Amygdala (tissue), 56 donors: ENCODE data around the gene HLA-B.
A peak's percentile ranks its signal among the peaks of the same experiment; 100 is the strongest.
"Not testable (repeated sequence)": the region's sequence is repeated elsewhere in the genome, so short reads cannot be mapped to it uniquely, and the experiment has no call there.

Experiments used
- DNase-seq, 56 donors: peaks; one replicate each; lab custom pipeline; 2025; lab: John Stamatoyannopoulos, UW

HLA-B gene

GRCh38 chr6:31356946-31357466, at the start of gene HLA-B:
Gene HLA-B, minus strand, starts transcription at chr6:31357179. Its CDS starts 21 bp downstream, at chr6:31357158.
- DNase-seq, result peak in 49 of 56 donors; percentile 8 to 82 (median 53)

GRCh38 chr6:31405996-31406395, 49.0 kb upstream of the HLA-B start:
- DNase-seq, result no peak

GRCh38 chr6:31404061-31404364, 47.0 kb upstream of the HLA-B start:
- DNase-seq, result not testable (repeated sequence)

GRCh38 chr6:31403283-31404060, 46.5 kb upstream of the HLA-B start, which contains the start of gene MICA:
Gene MICA, plus strand, starts transcription at chr6:31403595. Its CDS starts 38 bp downstream, at chr6:31403633.
- peak in 50 of 56 donors; percentile 9 to 83 (median 52) for DNase-seq

- DNase-seq, result peak in 18 of 56 donors; percentile 1 to 53 (median 9)
Measured at GRCh38 chr6:31402324-31403282, 45.6 kb upstream of the HLA-B start.

GRCh38 chr6:31401403-31401802, 44.4 kb upstream of the HLA-B start:
- DNase-seq, result no peak

- peak in 36 of 56 donors; percentile 4 to 57 (median 25) for DNase-seq
Measured at GRCh38 chr6:31400467-31401289, 43.7 kb upstream of the HLA-B start.

- DNase-seq, result peak in 51 of 56 donors; percentile 15 to 84 (median 57)
Measured at GRCh38 chr6:31399589-31400466, 42.8 kb upstream of the HLA-B start.

GRCh38 chr6:31397901-31398525, 41.0 kb upstream of the HLA-B start:
- DNase-seq, result no peak

GRCh38 chr6:31397153-31397499, 40.1 kb upstream of the HLA-B start:
- DNase-seq, result not testable (repeated sequence)

- peak in 50 of 56 donors; percentile 1 to 87 (median 50) for DNase-seq
Measured at GRCh38 chr6:31396422-31397152, 39.6 kb upstream of the HLA-B start.

- DNase-seq, result no peak
Measured at GRCh38 chr6:31395832-31396231, 38.9 kb upstream of the HLA-B start.

GRCh38 chr6:31394381-31394780, 37.4 kb upstream of the HLA-B start:
- no peak for DNase-seq

- DNase-seq, result peak in 7 of 56 donors; percentile 2 to 35 (median 10)
Measured at GRCh38 chr6:31393932-31394331, 37.0 kb upstream of the HLA-B start.

- not testable (repeated sequence) for DNase-seq
Measured at GRCh38 chr6:31389802-31390132, 32.8 kb upstream of the HLA-B start.

GRCh38 chr6:31388916-31389801, 32.2 kb upstream of the HLA-B start:
- not testable (repeated sequence) for DNase-seq

- DNase-seq, result no peak
Measured at GRCh38 chr6:31386977-31387376, 30.0 kb upstream of the HLA-B start.
